NB4 (cell line): Measurements from ENCODE around the gene C18orf32.

ENCODE experiments used
- CTCF ChIP-seq: IDR thresholded peaks from one replicate; pipeline ENCODE4 v1.5.1; 2012; ENCODE audit warnings: low read depth, low read length
- MYC ChIP-seq: IDR thresholded peaks from 2 replicates; pipeline ENCODE4 v1.6.1; 2011; ENCODE audit warnings: low read depth, low read length
- POLR2A ChIP-seq: IDR thresholded peaks from 2 replicates; pipeline ENCODE4 v1.6.1; 2011; ENCODE audit warnings: mild to moderate bottlenecking; ENCODE audit not compliant: insufficient read length; ENCODE audit errors: extremely low read depth

- no peak for TF ChIP-seq CTCF
- no peak for TF ChIP-seq POLR2A
- TF ChIP-seq MYC, result no peak
Observed at GRCh38 chr18:49456794-49457193, 30.2 kb downstream of the C18orf32 start.
